GM21825 (cell line): Measurements from ENCODE around the gene PLEKHH2.
"Not testable (repeated sequence)": the region's sequence is repeated elsewhere in the genome, so short reads cannot be mapped to it uniquely, and the experiment has no call there.

Source experiments
- ATAC-seq: cut with Tn5 transposase; IDR thresholded peaks from one replicate; pipeline ENCODE4 v1.9.1; 2021; ENCODE audit warnings: mild to moderate bottlenecking, moderate library complexity; ENCODE audit not compliant: unreplicated experiment

The PLEKHH2 gene

GRCh38 chr2:43715300-43716098 lies 78.4 kb downstream of the PLEKHH2 start:
- ATAC-seq = no peak

- ATAC-seq = no peak
These were observed 80.3 kb downstream of the PLEKHH2 start for GRCh38 chr2:43717322-43717721.

DNA sequence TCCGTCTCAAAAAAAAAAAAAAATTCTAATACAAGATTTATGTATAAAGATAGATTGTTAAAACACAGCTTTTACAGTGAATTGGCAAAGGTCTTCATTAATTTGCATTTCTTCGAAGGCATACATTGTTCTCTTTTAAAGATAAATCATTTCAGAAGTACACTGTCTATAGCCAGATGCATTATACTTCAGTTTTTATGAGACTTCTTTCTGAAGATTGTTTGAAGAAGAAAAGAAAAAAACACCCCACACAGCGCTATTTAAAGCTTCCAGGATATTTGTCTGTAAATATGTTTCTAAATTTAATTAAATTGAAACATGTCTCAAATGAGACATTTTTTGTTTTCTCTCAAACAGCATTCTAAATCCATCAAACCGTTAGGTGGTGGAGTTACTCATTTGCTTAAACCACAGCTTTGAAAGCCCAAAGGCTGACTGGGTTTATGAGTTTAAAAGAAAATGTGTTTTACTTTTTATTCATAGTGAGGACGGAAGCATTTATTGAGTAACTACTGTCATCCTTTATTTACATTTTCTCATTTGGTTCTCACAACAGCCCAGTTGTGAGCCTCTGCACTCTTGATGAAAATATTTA lies 81.6 kb downstream of the PLEKHH2 start:
- ATAC-seq = no peak

DNA sequence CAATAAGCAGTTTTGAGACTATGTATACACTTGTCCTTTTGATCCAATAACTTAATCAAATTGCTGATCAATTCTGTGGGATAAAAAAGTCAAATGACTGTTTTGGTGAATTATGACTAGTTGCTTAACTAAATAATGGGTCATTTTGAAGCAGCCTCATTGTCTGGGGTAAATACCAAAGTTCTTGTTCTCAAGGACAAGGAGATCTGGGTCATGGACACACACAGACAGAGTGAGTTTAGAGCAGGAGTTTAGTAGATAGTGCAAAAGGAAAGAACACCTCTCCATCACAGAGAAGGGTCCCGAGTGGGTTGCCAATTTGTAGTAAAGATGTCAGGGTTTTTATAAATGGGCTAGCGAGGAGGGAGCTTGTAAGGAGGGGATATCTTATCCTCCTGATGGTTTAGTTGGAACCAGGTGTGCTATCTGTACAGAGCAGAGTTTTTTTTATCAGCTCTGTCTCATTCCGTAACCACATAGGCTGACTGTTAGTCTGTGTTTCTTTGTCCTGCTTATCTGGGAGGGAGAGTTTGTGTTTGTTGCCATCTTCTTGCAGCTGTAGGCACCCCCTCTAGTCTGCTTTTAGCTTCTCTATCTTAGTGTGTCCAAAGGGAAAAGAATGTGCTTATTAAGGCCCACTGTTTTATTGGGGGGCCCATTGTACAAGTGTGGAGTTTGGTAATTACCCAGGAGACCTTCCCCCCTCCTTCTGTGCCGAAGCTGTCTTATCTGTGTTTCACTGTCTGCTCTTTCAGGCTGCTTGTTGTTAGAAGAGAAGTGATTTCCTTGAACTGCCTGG lies 87.9 kb downstream of the PLEKHH2 start:
- no peak for ATAC-seq

- ATAC-seq = no peak
These were observed 88.7 kb downstream of the PLEKHH2 start for GRCh38 chr2:43725711-43726246.

DNA sequence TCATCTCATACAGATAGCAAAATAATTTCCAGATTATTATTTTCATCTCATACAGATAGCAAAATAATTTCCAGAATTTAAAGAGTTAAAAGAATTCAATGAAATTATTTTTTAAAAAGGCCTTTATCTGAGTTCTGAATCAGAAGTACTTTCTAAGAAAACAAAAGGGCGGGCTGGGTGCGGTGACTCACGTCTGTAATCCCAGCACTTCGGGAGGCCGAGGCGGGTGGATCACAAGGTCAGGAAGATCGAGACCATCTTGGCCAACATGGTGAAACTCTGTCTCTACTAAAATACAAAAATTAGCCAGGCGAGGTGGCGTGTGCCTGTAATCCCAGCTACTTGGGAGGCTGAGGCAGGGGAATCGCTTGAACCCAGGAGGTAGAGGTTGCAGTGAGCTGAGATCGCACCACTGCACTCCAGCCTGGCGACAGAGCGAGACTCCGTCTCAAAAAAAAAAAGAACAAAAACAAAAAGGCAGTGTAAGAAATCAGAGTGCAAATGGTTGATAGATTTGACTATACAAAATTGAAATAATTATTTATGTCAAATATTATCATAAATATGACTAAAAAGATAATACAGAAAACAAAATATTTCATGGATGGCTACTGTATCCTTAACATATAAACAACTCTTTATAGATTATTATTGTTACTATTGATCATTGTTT lies 90.0 kb downstream of the PLEKHH2 start:
- not testable (repeated sequence) for ATAC-seq

GRCh38 chr2:43727634-43728014 lies 90.6 kb downstream of the PLEKHH2 start:
- ATAC-seq = no peak

DNA sequence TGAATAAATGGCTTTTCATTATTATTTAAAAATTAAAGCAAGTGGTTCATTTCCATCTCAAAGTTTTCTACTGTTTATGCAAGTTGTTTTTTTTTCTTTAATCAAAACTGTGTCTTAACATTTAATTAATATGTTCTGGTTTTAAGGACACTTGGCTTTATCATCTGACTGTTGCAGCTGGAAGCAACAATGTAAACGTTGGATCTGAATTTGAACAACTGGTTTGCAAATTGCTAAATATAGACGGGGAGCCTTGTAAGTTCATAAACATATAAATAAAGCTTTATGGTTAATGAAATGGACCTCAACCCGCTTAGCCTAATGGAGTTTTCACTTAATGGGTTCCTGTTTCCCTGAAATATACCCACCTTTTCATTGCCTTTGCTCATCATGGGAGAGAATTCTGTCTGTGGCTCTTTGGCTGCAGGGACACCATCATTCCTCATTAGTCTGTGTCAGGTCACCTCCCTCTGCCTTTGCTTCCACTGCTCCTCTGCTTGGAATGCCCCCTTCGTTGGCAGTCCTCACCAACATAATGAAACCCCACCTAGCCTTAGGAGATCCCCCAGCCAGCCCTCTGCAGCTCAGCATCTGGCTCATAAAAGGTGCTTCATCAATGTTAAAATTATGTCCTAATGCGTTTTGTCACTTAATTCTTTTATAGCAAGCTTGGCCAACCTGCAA lies 92.6 kb downstream of the PLEKHH2 start:
- no peak for ATAC-seq

DNA sequence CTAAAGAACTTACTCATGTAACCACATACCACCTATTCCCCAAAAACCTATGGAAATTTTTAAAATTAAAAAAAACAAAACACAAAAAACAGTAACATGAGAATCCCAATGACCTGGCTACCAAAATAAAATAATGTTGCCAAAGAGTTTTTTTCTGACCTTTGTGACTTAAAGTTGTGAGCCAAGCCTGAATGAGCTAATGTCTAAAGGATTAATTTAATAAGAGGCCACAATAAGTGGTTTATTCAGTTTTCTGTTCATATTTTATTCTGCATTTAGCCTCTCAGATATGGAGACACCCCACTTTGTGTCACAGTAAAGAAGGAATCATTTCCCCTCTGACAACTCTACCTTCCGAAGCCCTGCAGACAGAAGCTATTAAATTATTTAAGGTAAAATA lies 94.2 kb downstream of the PLEKHH2 start:
- ATAC-seq = no peak

DNA sequence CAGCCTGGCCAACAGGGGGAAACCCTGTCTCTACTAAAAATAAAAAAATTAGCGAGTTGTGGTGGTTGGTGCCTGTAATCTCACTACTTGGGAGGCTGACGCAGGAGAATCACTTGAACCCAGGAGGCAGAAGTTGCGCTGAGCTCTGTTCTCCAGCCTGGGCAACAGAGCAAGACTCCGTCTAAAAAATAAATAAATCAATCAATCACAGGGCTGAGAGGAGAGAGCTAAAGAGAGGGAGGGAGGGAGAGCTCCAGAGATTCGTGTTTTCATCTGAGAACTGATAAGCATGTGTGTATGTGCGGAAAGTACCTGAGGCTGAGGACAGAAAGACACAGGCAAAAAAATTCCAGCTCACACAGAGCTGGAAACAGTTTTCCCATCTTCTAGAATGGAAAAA lies 99.6 kb downstream of the PLEKHH2 start:
- no peak for ATAC-seq

- ATAC-seq = no peak
These were observed 100.2 kb downstream of the PLEKHH2 start for GRCh38 chr2:43737097-43737854.

DNA sequence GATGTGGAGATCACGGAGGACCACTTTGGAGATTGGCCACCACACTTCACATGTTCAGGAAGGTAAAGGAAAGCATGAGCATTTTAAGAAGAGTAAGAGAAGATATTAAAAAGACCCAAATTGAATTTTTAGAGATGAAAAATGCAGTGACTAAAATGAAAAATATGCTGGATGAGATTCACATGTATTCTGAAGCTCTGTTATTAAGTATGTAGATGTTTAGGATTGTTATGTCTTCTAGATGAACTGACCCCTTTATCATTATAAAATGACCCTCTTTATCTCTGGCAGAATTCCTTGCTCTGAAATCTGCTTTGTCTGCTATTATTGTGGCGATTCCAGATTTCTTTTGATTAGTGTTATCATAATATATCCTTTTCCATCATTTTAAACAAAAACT lies 100.8 kb downstream of the PLEKHH2 start:
- no peak for ATAC-seq

- ATAC-seq = no peak
These were observed 101.2 kb downstream of the PLEKHH2 start for GRCh38 chr2:43738257-43738656.

- no peak for ATAC-seq
These were observed 106.6 kb downstream of the PLEKHH2 start for GRCh38 chr2:43743706-43744105.

DNA sequence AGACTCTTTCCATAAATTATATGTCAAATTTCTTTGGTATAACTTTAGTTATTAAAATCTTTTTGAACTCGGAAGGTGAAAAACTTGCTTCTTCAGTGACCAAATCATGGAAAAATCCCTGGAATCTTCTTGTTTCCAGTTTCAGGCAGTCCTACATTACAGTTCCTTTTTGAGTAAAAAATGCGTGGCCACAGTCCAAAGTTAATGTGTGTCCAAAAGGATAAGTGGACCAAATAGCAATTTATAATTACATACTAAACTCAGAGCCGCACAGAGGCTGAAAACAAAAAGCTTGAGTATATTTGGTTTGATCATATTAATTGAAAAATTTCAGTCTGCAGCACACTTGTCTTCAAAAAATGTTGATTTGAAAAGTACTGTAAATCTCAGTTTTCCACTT lies 108.4 kb downstream of the PLEKHH2 start:
- ATAC-seq = no peak

DNA sequence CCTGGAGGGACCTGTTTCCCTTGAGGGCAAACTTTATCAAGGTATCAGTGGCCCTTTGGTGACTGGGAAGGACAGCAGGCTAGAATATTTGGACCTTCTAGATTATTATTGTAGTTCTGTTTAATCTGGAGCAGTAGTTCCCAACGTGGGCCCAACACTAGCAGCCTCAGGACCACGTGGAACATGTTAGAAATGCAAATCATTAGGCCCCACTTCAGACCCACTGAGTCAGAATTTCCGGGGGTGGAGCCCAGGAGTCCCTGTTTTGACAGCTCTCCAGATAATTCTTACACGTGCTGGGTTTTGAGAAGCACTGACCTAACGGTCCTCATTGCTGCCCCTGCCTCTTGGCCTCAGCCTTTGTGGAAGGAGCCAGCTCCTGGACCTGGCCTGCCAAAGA lies 111.3 kb downstream of the PLEKHH2 start:
- ATAC-seq = no peak

DNA sequence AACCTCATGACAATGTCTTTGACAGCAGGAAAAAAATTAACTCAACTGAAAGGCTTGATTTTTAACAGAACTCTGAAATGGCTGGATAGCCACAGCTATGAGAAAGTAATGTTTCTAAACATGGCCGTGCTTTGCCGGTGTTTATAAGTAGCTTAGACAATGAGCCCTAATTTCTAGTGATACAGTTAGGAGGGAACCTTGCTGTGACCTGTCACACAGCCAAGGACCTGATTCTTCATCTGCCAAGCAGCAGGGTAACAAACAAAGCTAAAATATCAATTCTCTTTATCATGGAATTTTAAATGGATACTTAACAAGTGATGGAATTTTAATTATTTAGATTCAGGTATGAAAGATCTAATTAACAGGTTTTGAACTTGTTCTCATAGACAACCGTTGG lies 112.5 kb downstream of the PLEKHH2 start:
- ATAC-seq = no peak

- ATAC-seq = no peak
These were observed 114.5 kb downstream of the PLEKHH2 start for GRCh38 chr2:43751476-43751990.

DNA sequence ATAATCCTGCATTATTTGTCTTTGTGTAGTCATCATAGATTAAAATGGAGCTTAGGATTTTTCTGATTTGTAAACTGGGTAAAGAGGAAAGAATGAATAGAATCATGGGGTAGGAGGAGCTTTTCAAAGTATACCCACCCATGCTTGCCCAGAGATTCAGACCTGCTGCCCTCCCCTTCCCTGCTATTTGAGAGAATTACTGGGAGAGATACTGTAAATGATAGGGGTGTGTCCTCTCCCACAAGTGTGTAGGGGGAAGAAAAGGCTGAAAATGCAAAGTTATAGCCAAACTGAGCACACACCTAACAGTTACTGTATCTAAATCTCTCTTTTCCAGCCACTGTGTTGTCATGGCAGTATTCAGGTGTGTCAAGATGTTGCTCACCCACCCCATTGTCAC lies 115.2 kb downstream of the PLEKHH2 start:
- ATAC-seq = no peak

- no peak for ATAC-seq
These were observed 117.1 kb downstream of the PLEKHH2 start for GRCh38 chr2:43754180-43754579.
